Activated CD4-positive, alpha-beta T cell treated with anti-CD3 and anti-CD28 coated beads for 24 hours (primary cell): ENCODE data around the gene CHST8.

ENCODE experiments used
- DNase-seq, 2 donors: peaks; one replicate each; pipeline ENCODE4 v3.0.0-alpha.2; 2020; ENCODE audit warnings: low read depth in 2 of 2

Gene CHST8

GRCh38 chr19:33769208-33769607 lies 147.5 kb downstream of the CHST8 start:
- DNase-seq, result no peak

GRCh38 chr19:33770107-33770506 lies 148.4 kb downstream of the CHST8 start:
- DNase-seq, result no peak

DNA sequence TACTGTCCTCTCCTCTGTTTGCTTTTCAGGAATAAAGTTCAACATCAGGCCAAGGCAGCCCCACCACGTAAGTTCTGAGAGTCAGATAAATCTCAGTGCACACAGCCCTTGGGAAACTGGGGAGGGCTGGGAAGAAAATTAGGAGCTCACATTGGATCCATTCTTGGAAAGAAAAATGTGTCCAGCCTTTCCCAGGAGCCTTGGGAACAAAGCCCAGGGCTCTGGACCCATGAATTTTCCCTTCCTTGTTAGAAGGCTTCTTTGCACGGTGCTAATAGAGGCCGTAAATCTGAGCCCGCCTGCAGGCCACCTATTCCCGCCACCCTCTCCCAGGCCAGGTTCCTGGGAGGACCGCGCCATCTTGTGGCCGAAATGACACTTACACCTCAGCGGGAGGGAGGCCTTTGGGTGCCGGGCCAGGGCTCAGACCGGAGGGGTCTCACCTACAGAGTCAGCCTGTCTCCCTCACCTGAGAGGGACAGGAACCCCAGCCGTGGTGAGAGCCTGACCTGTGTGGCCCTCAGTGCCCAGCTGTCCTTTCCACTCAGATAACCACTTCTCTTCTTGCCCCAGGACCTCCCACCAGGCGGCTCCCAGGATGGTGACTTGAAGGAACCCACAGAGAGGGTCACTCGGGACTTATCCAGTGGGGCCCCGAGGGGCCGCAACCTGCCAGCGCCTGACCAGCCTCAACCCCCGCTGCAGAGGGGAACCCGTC lies 149.8 kb downstream of the CHST8 start:
- DNase-seq, result peak; percentile 39 to 66

GRCh38 chr19:33772102-33772857 lies 150.5 kb downstream of the CHST8 start:
- DNase-seq, result no peak

GRCh38 chr19:33772858-33773180 lies 151.1 kb downstream of the CHST8 start:
- no peak for DNase-seq

GRCh38 chr19:33773704-33774624 lies 152.2 kb downstream of the CHST8 start:
- no peak for DNase-seq

DNA sequence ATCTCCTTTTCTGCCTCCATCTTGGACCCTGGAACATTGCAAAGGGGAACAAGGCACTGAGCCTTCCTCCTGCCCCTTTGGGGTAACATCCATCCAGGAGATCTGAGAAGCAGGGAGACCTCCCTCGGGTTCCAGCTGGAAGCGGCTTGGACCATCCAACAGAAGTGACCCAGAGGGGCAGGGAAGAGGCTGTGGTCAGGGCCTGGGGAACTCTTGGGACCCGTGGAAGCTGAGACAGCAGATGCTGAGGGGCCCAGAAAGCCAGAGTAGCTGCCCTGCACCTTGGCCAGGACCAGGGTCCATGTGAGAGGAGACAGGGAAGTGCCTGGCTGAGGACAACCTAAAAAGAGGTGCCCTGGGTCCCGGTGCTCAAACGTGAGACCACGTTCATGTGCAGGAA lies 153.0 kb downstream of the CHST8 start:
- no peak for DNase-seq

DNA sequence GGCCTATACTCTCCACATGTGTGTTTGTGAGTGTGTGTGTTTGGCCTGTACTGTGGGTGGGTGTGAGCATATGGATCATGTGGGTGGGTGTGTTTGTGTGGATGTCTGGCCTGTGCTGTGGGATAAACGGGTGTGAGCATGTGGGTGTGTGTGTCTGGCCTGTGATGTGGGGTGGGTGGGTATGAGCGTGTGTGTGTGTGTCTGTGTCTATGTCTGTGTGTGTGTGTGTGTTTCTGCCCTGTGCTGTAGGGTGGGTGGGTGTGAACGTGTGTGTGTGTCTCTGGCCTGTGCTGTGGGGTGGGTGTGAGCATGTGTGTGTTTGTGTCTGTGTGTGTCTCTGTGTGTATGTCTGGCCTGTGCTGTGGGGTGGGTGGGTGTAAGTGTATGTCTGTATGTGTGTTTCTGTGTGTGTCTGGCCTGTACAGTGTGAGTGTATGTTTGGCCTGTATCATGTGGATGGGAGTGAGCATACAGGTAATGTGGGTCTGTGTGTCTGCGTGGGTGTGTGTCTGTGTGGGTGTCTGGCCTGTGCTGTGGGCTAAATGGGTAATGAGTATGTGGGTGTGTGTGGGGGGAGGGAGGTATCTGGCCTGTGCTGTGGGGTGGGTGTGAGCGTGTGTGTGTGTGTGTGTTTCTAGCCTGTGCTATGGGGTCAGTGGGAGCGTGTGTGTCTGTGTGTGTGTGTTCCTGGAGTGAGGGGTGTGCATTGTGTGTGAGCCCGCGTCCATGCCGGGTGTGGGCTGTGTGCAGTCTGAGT lies 154.2 kb downstream of the CHST8 start:
- no peak for DNase-seq

DNA sequence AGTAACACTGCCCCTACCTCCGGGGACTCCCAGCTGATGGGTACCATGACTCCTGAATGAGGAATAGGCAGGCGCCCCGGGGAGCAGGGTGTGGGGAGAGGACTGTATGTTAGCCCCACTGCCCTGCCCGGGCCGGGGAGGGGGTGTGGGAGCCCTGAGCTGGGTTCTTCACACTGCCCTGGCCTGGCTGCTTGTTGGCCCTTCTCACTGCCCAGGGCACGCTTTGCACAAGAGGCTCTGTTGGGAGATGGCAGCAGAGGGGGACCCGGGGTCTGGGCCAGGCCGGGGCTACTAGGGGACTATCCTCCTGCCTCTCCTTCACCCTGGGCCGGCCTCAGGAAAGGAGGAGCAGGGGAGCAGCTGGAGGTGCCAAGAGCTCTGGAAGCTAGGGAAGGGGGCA lies 155.6 kb downstream of the CHST8 start:
- no peak for DNase-seq

- no peak for DNase-seq
These were observed 156.0 kb downstream of the CHST8 start for GRCh38 chr19:33777753-33778088.

- DNase-seq, result peak; percentile 77 to 82
These were observed 156.5 kb downstream of the CHST8 start for GRCh38 chr19:33778089-33778791.

DNA sequence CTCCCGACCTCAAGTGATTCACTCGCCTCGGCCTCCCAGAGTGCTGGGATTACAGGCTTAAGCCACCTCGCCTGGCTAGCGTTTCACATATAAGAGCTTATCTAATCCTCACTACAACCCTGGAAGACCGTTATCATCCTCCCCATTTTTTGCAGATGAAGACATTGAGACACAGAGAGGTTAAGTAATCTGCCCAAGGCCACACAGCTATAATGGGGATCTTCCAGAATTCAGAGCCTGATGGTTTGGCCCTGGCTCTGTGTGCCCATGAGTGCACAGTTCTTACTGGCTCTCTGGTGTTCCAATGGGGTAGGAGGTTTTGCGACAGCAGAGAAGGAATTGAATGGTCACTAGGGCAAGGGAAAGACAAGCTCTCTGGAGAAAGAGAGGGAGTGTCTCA lies 158.1 kb downstream of the CHST8 start:
- DNase-seq, result no peak

- no peak for DNase-seq
These were observed 158.5 kb downstream of the CHST8 start for GRCh38 chr19:33780251-33780650.

DNA sequence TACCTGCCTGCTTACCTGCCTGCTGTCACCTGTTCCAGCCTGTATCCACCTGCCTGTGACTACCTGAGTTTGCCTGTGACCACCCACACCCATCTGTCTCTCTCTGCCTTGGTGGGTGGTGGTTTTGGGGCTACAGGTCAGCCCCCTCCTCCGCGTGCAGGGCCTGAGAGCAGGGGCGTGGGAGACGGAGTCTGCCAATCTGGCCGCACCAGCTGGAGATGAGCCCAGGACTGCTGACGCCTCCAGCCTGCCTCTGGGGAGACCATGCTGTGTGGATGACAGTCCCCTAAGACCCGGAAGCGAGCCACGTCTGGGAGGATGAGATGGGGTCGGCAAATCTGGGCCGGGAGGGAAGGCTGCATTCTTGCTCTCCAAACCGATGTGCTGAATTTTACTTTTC lies 159.0 kb downstream of the CHST8 start:
- no peak for DNase-seq

DNA sequence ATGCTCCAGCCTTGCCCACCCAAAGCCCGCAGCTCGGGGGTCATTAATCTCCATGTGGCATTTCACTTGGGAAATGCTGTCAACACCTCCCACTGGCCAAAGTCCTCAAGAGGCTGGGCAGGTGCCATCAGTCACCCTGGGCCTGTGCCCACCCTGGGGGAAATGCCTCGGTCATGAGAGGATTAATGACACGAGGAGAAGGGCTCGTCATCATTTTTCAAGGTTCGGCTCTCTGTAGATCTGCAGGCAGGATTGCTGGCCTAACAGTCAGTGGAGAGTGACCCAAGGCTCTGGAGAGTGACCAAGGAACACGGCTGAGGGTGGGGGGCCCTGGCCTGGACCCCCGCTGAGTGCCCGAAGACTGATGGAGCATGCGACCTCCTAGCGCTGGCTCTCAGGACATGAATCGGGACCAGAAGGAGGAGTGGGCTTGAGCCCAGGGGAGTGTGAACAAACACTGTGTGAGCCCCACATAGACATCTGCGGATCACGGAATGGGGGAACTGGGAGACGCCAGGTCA lies 159.7 kb downstream of the CHST8 start:
- no peak for DNase-seq

GRCh38 chr19:33781996-33782395 lies 160.2 kb downstream of the CHST8 start:
- DNase-seq, result no peak

- DNase-seq, result no peak
These were observed 162.7 kb downstream of the CHST8 start for GRCh38 chr19:33784432-33784831.

DNA sequence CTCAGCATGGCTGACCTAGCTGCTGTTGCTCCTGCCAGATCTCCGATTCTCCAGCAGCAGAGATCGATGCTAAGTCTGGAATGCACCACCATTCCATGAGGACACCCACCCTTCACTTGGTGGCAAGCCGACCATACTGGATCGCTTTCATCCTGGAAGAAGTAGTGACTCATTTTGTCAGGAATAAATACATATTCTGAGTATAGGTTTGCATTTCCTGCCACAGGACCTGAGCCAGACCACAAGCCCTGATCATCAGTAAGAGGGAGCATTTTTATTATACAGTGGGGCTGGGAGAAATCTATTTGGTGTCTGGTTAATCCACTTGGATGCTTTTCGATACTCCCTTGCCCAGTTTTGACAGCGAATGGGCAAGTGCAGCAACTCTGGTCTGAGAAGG lies 164.0 kb downstream of the CHST8 start:
- DNase-seq, result no peak

- no peak for DNase-seq
These were observed 166.9 kb downstream of the CHST8 start for GRCh38 chr19:33788676-33789075.

DNA sequence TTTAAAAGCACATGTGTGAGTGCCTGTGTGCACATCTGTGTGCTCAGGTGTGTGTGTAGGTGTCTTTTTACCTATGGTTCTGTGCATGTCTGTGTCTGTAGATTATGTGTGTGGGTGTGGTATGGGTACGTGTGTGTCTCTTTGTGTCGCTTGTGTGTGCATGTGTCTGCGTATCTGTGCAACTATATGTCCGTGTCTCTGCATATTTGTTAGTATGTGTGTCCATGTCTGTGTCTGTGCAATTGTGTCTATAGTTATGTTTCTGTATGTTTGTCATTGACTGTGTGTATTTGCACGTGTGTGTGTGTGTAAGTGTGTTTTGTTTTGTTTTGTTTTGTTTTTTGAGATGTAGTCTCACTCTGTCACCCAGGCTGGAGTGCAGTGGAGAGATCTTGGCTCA lies 167.6 kb downstream of the CHST8 start:
- no peak for DNase-seq
